Fibroblast of the aortic adventitia (primary cell): ENCODE results near the gene EFL1. TPM values are rescaled to one million over a fixed set of nuclear protein-coding genes. Genes with fewer than 3 reads are reported as not detected.
"Not testable (repeated sequence)": the region's sequence is repeated elsewhere in the genome, so short reads cannot be mapped to it uniquely, and the experiment has no call there.

ENCODE experiments used
- DNase-seq: peaks from one replicate; pipeline ENCODE4 v3.0.0-alpha.2; 2010; ENCODE audit warnings: low read depth
- H3K4me3 ChIP-seq: 2 replicates; pipeline ENCODE4 v1.5.1; 2011; ENCODE audit warnings: low read depth, mild to moderate bottlenecking, control low read depth, low read length, moderate library complexity
- total RNA-seq: library from RNA; depleted of rRNA; stranded (reverse); fragments of >200 nt; gene quantifications from 2 replicates; pipeline ENCODE4 v1.2.3, GENCODE V29; 2012; ENCODE audit warnings: low replicate concordance
- TF ChIP-seq, protein P1 (sequence below): IDR thresholded peaks from 2 replicates; pipeline ENCODE4 v1.5.1; 2011; ENCODE audit warnings: mild to moderate bottlenecking, low read length, control low read depth, inconsistent platforms; ENCODE audit not compliant: insufficient read depth

The EFL1 gene
- total RNA-seq = 18.6 and 36.7 TPM in 2 replicates

DNA sequence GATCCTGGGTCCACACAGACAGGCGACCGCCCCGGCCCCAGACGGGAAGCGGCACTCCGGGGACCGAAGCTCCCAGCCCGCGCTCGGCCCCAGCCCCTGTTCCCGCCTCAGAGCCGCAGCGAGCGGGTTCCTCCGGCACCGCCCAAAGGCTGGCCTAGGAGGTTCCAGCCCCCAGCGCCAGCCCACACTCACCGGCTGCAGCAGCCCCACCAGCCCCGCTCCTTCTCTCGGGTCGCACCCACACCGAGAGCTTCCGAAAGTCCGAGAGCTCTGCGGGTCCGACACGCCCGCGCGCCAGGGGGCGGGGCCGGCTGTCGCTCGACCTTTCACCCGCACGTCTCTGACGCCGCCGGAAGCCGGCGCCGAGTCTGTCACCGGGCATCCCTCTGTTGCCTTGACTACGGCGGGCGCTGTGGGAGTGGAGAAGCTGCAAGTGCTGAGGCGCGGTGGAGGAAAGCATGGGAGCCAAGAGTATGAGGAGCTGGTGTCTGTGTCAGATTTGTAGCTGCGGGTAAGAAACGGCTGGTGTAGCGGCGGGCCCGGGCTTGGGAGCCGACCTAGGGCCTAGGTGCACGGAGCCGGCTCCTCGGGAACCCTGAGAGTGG lies at the start of gene EFL1, which contains the start of gene SAXO2:
EFL1 (minus strand) TSS at position 313 of the 605 bp plus-strand sequence. CDS start 956 bp downstream, outside the sequence.
SAXO2 (plus strand) TSS at position 397 of the 605 bp plus-strand sequence; CDS start at position 459, 62 bp downstream.
- DNase-seq = peak; percentile 65
- TF ChIP-seq, protein P1, sequence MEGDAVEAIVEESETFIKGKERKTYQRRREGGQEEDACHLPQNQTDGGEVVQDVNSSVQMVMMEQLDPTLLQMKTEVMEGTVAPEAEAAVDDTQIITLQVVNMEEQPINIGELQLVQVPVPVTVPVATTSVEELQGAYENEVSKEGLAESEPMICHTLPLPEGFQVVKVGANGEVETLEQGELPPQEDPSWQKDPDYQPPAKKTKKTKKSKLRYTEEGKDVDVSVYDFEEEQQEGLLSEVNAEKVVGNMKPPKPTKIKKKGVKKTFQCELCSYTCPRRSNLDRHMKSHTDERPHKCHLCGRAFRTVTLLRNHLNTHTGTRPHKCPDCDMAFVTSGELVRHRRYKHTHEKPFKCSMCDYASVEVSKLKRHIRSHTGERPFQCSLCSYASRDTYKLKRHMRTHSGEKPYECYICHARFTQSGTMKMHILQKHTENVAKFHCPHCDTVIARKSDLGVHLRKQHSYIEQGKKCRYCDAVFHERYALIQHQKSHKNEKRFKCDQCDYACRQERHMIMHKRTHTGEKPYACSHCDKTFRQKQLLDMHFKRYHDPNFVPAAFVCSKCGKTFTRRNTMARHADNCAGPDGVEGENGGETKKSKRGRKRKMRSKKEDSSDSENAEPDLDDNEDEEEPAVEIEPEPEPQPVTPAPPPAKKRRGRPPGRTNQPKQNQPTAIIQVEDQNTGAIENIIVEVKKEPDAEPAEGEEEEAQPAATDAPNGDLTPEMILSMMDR = no peak

DNA sequence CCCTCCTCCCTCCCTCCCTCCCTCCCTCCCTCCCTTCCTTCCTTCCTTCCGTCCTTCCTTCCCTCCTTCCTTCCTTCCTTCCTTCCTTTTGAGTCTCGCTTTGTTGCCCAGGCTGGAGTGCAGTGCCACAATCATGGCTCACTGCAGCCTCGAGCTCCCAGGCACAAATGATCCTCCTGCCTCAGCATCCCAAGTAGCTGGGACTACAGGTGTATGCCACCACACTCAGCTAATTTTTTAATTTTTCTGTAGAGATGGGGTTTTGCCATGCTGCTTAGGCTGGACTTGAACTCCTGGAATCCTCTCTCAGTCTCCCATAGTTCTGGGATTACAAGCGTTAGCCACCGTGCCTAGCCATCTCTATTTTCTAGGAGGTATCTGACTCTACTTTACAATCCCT lies 48.8 kb upstream of the EFL1 start:
- not testable (repeated sequence) for DNase-seq, H3K4me3 ChIP-seq

More for the DNA sequence above, at the start of gene EFL1, which contains the start of gene SAXO2:
- peak within 1 kb of the TSS; percentile 81 for H3K4me3 ChIP-seq

DNA sequence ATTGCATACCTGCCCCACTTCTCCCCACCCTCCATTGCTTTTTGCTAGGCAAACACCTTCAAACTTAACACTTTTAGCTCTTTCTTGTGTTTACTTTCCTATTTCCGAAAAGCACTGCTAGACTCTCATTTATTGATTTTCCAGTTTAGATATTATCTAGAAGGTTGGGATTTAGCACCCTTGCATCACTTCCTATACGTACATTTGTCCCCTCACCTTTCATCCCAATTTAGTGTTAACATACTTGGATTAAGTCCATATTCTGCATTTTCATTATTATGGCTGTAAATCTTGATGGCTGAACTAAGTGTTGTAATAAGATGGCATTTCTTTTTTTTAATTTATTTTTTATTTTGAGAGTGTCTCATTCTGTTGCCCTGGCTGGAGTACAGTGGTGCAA lies 47.3 kb upstream of the EFL1 start:
- TF ChIP-seq, protein P1 = no peak
- H3K4me3 ChIP-seq = no peak overlapping the region
- DNase-seq = no peak

DNA sequence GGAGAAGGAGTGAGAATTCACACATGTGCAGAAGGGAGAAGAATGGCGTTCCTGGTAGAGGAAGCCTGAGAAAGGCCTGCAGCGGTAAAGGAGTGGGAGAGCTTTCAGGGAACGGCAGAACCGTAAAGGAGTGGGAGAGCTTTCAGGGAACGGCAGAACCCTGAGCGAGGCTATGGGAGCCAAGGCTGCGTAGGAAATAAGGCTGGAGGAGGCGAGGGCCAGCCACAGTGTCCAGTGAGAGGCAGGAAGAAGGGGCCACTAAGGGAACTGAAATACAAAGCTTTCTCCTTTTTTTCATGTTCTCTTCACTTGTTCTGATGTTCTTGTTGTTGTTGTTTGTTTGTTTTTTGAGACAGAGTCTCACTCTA lies 45.2 kb upstream of the EFL1 start:
- H3K4me3 ChIP-seq = no peak overlapping the region
- TF ChIP-seq, protein P1 = no peak
- no peak for DNase-seq

DNA sequence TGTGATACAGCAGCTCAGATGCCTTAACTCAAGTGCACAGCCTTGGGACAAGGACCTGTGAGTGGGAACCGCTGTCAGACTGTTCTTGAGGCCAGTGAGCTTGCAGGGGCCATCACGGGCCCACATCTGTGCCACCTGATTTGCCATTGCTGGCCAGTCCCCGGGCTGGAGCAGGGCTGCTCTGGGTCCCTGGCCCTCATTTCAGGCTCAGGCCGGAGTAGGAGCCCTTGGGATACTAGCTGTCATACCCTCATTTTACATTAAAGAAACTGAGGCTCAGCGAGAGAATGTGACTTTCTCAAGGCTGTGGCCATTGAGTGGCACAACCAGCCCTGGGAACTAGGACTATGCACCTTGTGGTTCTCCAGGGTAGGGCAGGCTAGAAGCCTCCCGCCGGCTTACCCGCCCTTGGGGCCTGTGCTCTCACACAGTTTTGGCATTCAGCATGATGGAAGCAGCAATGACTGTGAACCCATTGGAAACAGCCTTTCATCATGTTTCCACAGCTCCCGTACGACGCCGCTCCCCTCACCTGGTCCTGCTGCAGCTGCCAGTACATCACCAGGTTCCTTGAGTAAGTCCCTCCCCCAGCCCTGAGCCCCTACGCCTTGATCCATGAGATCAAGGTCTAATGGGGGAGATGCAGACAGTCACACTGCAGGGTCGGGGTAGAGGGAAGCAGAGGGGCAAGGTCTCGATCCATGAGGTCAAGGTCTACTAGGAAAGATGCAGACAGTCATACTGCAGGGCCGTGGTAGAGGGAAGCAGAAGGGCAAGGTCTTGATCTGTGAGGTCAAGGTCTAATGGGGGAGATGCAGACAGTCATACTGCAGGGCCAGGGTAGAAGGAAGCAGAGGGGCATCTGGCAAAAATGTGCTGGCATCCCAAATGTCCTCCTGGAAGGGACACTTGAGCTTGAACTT lies 44.5 kb upstream of the EFL1 start:
- TF ChIP-seq, protein P1 = peak; percentile 8
- no peak for DNase-seq
- no peak overlapping the region for H3K4me3 ChIP-seq

DNA sequence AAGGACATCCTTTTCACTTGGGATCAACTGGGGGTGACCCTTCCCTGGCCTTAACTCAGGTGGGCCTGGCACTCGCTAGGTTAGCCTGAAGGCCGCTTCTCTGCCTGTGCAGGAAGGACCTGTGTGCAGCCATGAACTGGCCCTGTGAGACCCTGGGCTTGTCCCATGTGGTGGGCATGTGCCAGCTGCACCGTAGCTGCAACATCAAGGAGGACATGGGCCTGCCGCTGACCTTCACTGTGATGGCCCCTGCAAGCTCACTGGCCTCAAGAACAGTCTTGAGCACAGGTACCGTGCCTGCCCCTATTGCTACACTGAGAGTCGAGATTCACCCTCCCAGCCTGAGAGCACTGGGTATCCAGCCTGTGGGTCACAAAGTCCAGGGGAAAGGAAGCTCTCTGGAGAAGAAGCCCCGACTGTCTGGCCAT lies 43.1 kb upstream of the EFL1 start:
- TF ChIP-seq, protein P1 = no peak
- DNase-seq = no peak

DNA sequence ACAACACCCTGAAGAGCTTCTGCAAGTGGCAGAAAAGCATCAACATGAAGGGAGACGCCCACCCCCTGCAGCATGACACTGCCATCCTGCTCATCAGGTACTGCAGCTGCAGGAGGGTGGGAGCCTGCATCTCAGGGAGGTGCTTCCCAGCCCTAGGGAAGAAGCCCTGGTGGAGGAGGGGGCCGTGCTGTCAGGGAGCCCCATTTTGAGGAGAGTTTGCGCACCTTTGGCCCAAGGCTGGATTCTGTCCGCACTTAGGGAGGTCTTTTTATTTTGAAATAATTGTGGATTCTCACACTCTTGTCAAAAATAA lies 42.2 kb upstream of the EFL1 start:
- TF ChIP-seq, protein P1 = no peak
- H3K4me3 ChIP-seq = no peak overlapping the region
- DNase-seq = no peak

More for the DNA sequence above, 43.1 kb upstream of the EFL1 start:
- H3K4me3 ChIP-seq = no peak overlapping the region
